Body of pancreas (tissue), 4 donors: ENCODE results near the gene TEX48.

ENCODE experiments used
- POLR2A ChIP-seq, 3 donors: fragments of 450-650 bp; IDR thresholded peaks; one replicate each; pipeline ENCODE4 v1.6.1; 2016; ENCODE audit warnings: antibody characterized with exemption in 3 of 3, mild to moderate bottlenecking in 2 of 3
- TF ChIP-seq, protein P1 (sequence below), 7 experiments: fragments of 450-650 bp in 4 of 7; fragments of 200-600 bp in 3 of 7; sonication (generic) in 3 of 7; IDR thresholded peaks; one replicate each; pipeline ENCODE4 v1.5.1; 2016 to 2019; ENCODE audit warnings: antibody characterized with exemption in 7 of 7

DNA sequence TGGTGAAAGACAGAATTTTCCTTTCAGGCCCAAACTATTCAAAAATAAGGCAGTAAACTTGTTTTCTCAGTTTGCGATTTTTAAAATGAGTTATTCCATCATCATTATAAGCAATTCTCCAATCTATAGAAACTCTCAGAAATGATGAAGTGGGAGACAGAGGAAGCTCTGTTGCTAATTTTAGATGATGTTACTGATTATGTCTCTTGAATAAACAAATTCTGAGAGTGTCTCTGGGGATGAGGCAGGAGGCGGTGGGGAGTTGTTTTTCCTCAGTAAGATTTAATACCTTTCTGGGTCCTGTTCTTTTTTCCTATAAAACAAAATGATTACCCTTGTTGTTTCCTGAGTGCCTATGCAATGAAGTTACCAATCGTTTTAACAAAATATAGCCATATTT is 43.9 kb upstream of the TEX48 start:
- TF ChIP-seq, protein P1, sequence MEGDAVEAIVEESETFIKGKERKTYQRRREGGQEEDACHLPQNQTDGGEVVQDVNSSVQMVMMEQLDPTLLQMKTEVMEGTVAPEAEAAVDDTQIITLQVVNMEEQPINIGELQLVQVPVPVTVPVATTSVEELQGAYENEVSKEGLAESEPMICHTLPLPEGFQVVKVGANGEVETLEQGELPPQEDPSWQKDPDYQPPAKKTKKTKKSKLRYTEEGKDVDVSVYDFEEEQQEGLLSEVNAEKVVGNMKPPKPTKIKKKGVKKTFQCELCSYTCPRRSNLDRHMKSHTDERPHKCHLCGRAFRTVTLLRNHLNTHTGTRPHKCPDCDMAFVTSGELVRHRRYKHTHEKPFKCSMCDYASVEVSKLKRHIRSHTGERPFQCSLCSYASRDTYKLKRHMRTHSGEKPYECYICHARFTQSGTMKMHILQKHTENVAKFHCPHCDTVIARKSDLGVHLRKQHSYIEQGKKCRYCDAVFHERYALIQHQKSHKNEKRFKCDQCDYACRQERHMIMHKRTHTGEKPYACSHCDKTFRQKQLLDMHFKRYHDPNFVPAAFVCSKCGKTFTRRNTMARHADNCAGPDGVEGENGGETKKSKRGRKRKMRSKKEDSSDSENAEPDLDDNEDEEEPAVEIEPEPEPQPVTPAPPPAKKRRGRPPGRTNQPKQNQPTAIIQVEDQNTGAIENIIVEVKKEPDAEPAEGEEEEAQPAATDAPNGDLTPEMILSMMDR (IDR thresholded peaks at IDR 0.05), result no peak
- TF ChIP-seq POLR2A (IDR thresholded peaks at IDR 0.05), result no peak
